Measurements from ENCODE around the gene MMP27. TPM values are rescaled to one million over a fixed set of nuclear protein-coding genes. Genes with fewer than 3 reads are reported as not detected.

Gene MMP27
- total RNA-seq, 1 experiment from 2014 or later = not detected

DNA sequence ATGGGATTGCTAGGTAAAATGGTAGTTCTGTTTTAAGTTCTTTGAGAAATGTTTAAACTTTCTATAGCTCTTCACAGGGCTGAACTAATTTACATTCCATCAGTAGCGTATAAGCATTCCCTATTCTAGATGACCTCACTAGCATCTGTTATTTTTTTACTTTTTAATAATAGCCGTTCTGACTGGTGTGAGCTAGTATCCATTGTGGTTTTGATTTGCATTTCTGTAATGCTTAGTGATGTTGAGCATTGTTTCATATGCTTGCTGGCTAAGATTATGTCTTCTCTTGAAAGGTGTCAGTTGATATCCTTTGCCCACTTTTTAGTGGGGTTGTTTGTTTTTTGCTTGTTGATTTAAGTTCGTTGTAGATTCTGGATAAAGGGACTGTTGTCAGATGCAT is 35.9 kb downstream of the MMP27 start:
- no peaks in the 10 kb centered on the region for H3K9me3 ChIP-seq (ENCODE audit: control insufficient read depth, insufficient read depth, low read depth, low read length)
- TF ChIP-seq TCF7L2 (IDR thresholded peaks at IDR 0.05; ENCODE audit: low read depth, low read length) (no peak), SIN3A (IDR thresholded peaks at IDR 0.05; ENCODE audit: borderline replicate concordance, insufficient read depth, low read depth, low read length) (no peak), POLR2AphosphoS5 (IDR thresholded peaks at IDR 0.05; ENCODE audit: low read depth, low read length) (no peak)
- TF ChIP-seq, protein P1, sequence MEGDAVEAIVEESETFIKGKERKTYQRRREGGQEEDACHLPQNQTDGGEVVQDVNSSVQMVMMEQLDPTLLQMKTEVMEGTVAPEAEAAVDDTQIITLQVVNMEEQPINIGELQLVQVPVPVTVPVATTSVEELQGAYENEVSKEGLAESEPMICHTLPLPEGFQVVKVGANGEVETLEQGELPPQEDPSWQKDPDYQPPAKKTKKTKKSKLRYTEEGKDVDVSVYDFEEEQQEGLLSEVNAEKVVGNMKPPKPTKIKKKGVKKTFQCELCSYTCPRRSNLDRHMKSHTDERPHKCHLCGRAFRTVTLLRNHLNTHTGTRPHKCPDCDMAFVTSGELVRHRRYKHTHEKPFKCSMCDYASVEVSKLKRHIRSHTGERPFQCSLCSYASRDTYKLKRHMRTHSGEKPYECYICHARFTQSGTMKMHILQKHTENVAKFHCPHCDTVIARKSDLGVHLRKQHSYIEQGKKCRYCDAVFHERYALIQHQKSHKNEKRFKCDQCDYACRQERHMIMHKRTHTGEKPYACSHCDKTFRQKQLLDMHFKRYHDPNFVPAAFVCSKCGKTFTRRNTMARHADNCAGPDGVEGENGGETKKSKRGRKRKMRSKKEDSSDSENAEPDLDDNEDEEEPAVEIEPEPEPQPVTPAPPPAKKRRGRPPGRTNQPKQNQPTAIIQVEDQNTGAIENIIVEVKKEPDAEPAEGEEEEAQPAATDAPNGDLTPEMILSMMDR (IDR thresholded peaks at IDR 0.05) = no peak
- TF ChIP-seq, protein P2, sequence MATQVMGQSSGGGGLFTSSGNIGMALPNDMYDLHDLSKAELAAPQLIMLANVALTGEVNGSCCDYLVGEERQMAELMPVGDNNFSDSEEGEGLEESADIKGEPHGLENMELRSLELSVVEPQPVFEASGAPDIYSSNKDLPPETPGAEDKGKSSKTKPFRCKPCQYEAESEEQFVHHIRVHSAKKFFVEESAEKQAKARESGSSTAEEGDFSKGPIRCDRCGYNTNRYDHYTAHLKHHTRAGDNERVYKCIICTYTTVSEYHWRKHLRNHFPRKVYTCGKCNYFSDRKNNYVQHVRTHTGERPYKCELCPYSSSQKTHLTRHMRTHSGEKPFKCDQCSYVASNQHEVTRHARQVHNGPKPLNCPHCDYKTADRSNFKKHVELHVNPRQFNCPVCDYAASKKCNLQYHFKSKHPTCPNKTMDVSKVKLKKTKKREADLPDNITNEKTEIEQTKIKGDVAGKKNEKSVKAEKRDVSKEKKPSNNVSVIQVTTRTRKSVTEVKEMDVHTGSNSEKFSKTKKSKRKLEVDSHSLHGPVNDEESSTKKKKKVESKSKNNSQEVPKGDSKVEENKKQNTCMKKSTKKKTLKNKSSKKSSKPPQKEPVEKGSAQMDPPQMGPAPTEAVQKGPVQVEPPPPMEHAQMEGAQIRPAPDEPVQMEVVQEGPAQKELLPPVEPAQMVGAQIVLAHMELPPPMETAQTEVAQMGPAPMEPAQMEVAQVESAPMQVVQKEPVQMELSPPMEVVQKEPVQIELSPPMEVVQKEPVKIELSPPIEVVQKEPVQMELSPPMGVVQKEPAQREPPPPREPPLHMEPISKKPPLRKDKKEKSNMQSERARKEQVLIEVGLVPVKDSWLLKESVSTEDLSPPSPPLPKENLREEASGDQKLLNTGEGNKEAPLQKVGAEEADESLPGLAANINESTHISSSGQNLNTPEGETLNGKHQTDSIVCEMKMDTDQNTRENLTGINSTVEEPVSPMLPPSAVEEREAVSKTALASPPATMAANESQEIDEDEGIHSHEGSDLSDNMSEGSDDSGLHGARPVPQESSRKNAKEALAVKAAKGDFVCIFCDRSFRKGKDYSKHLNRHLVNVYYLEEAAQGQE (IDR thresholded peaks at IDR 0.05; ENCODE audit: insufficient read depth in 1 of 2, low read depth in 2 of 2, low read length in 1 of 2) = no peak
- no TSS peak for BruUV-seq (replicated peaks)
- H3K4me3 ChIP-seq (ENCODE audit: low read depth in 2 of 2, low read length in 2 of 2) = no peak overlapping the region
- no peak for ATAC-seq
- CTCF ChIA-PET = interaction anchor here (0.6 kb wide), 1 partner anchor 267 kb away, joined by 5 read pairs; no protein-coding TSS in a partner anchor
- in situ Hi-C loops (cut with HindIII; ENCODE audit: low pct_unique_long_range_greater_than_20kb, low sequenced_read_pairs) (no loop called here), intact Hi-C loops (cut with micrococcal nuclease; ENCODE audit: unreplicated experiment) (loop anchor here (5.0 to 10.0 kb wide), 5 partner anchors 57 to 377 kb away; no protein-coding TSS in a partner anchor)
- no peaks in the 10 kb centered on the region for H3K36me3 ChIP-seq (ENCODE audit: control insufficient read depth, insufficient read depth, low read length)
- peaks cover 10% of the 10 kb centered on the region for H3K4me1 ChIP-seq (ENCODE audit: control insufficient read depth, insufficient read depth, low read length)
- POLR2A ChIA-PET = no interaction called here
- no peak overlapping the region for H3K27ac ChIP-seq (ENCODE audit: low read length)
- no peaks in the 10 kb centered on the region for H3K27me3 ChIP-seq (ENCODE audit: control insufficient read depth, insufficient read depth, low read length)
- no peak for DNase-seq (ENCODE audit: low read depth, low spot score)

GRCh38 chr11:102666331-102666957 is 39.1 kb downstream of the MMP27 start:
- POLR2A ChIA-PET = interaction anchor here (0.5 kb wide), 1 partner anchor 89 kb away, joined by 3 read pairs; no protein-coding TSS in a partner anchor
- peak; percentile 86 for ATAC-seq

More at GRCh38 chr11:102666331-102666957, 39.1 kb downstream of the MMP27 start:
- peaks cover 10% of the 10 kb centered on the region for H3K4me1 ChIP-seq (ENCODE audit: control insufficient read depth, insufficient read depth, low read length)
- BruUV-seq (replicated peaks) = no TSS peak
- intact Hi-C loops (cut with micrococcal nuclease; ENCODE audit: unreplicated experiment) = loop anchor here (5.0 to 10.0 kb wide), 5 partner anchors 54 to 374 kb away; no protein-coding TSS in a partner anchor
- in situ Hi-C loops (cut with HindIII; ENCODE audit: low pct_unique_long_range_greater_than_20kb, low sequenced_read_pairs) = no loop called here
- TF ChIP-seq POLR2AphosphoS5 (IDR thresholded peaks at IDR 0.05; ENCODE audit: low read depth, low read length) = no peak
- TF ChIP-seq, protein P1 (IDR thresholded peaks at IDR 0.05) = peak; percentile 92
- H3K27ac ChIP-seq (ENCODE audit: low read length) = peak overlapping the region; percentile 44; the same call in 1 of the 2 replicates
- H3K4me3 ChIP-seq (ENCODE audit: low read depth in 2 of 2, low read length in 2 of 2) = no peak overlapping the region
- no peaks in the 10 kb centered on the region for H3K36me3 ChIP-seq (ENCODE audit: control insufficient read depth, insufficient read depth, low read length)
- peak; percentile 41 for DNase-seq (ENCODE audit: low read depth, low spot score)
- CTCF ChIA-PET = interaction anchor here (0.6 to 2.4 kb wide), 19 partner anchors 8 to 1991 kb away, joined by 3 to 20 read pairs (median 4); no protein-coding TSS in a partner anchor
- no peaks in the 10 kb centered on the region for H3K27me3 ChIP-seq (ENCODE audit: control insufficient read depth, insufficient read depth, low read length)
- H3K9me3 ChIP-seq (ENCODE audit: control insufficient read depth, insufficient read depth, low read depth, low read length) = no peaks in the 10 kb centered on the region
